ENCODE measurements around the gene RTN4RL1.

The RTN4RL1 gene

GRCh38 chr17:2011411-2012371, 13.4 kb downstream of the RTN4RL1 start:
- TF ChIP-seq CTCF (IDR thresholded peaks at IDR 0.05), result no peak
- no peaks in the 10 kb centered on the region for H3K27me3 ChIP-seq
- H3K27ac ChIP-seq, result peak overlapping the region; percentile 77 to 79
- no peaks in the 10 kb centered on the region for H3K9me3 ChIP-seq
- H3K4me3 ChIP-seq, result peak overlapping the region in 1 of 2 donors; percentile 28
- intact Hi-C loops (cut with DNase I; ENCODE audit: low total_unique reads), result no loop called here
- H3K36me3 ChIP-seq, result no peaks in the 10 kb centered on the region
- peak; percentile 56 to 81 for DNase-seq
- peaks cover 0 to 47% (median 44%) of the 10 kb centered on the region in 4 donors for H3K4me1 ChIP-seq

GRCh38 chr17:2009737-2010136, 15.4 kb downstream of the RTN4RL1 start:
- Histone ChIP-seq H3K36me3 (no peaks in the 10 kb centered on the region), H3K9me3 (no peaks in the 10 kb centered on the region), H3K27ac (no peak overlapping the region), H3K4me3 (no peak overlapping the region), H3K27me3 (no peaks in the 10 kb centered on the region), H3K4me1 (peaks cover 0 to 39% (median 36%) of the 10 kb centered on the region in 4 donors)
- no peak for DNase-seq
- intact Hi-C loops (cut with DNase I; ENCODE audit: low total_unique reads), result no loop called here
- TF ChIP-seq CTCF (IDR thresholded peaks at IDR 0.05), result no peak

GRCh38 chr17:2008332-2009126, 16.6 kb downstream of the RTN4RL1 start:
- no peak overlapping the region for H3K27ac ChIP-seq
- no peaks in the 10 kb centered on the region for H3K27me3 ChIP-seq
- no peak for TF ChIP-seq CTCF (IDR thresholded peaks at IDR 0.05)
- H3K36me3 ChIP-seq, result no peaks in the 10 kb centered on the region
- H3K4me1 ChIP-seq, result peaks cover 0 to 28% (median 25%) of the 10 kb centered on the region in 4 donors
- H3K9me3 ChIP-seq, result no peaks in the 10 kb centered on the region
- intact Hi-C loops (cut with DNase I; ENCODE audit: low total_unique reads), result no loop called here
- DNase-seq, result no peak
- H3K4me3 ChIP-seq, result no peak overlapping the region

- Histone ChIP-seq H3K4me1 (peaks cover 0 to 12% (median 8%) of the 10 kb centered on the region in 4 donors), H3K27ac (no peak overlapping the region), H3K36me3 (no peaks in the 10 kb centered on the region), H3K4me3 (no peak overlapping the region), H3K9me3 (no peaks in the 10 kb centered on the region), H3K27me3 (no peaks in the 10 kb centered on the region)
- DNase-seq, result no peak
- intact Hi-C loops (cut with DNase I; ENCODE audit: low total_unique reads), result no loop called here
- TF ChIP-seq CTCF (IDR thresholded peaks at IDR 0.05), result no peak
Observed at GRCh38 chr17:2004435-2004952, 20.6 kb downstream of the RTN4RL1 start.

- intact Hi-C loops (cut with DNase I; ENCODE audit: low total_unique reads), result no loop called here
- H3K4me1 ChIP-seq, result peaks cover 0 to 21% (median 17%) of the 10 kb centered on the region in 4 donors
- H3K27ac ChIP-seq, result no peak overlapping the region
Observed at GRCh38 chr17:2003525-2003924, 21.6 kb downstream of the RTN4RL1 start.

More at GRCh38 chr17:2003525-2003924, 21.6 kb downstream of the RTN4RL1 start:
- DNase-seq, result no peak
- H3K4me3 ChIP-seq, result no peak overlapping the region
- no peaks in the 10 kb centered on the region for H3K9me3 ChIP-seq
- H3K36me3 ChIP-seq, result no peaks in the 10 kb centered on the region
- no peaks in the 10 kb centered on the region for H3K27me3 ChIP-seq
- no peak for TF ChIP-seq CTCF (IDR thresholded peaks at IDR 0.05)
